Cardiac septum (tissue), 1 donor: ENCODE data around the gene ISL2. TPM values are rescaled to one million over a fixed set of nuclear protein-coding genes. Genes with fewer than 3 reads are reported as not detected.

Experiments used
- DNase-seq: peaks from one replicate; pipeline ENCODE4 v3.0.0-alpha.2; 2020; ENCODE audit warnings: low spot score
- intact Hi-C: fragments of 100-400 bp; cut with DNase I; formaldehyde crosslinking; loops from one replicate; pipeline ENCODE4 v1.14.0; 2022
- total RNA-seq: library from RNA; stranded (reverse); fragmentation: NEBNext Ultra II Directional; extraction: Animal tissue kit (Norgen Biotek cat#: 25700); gene quantifications from one replicate; pipeline ENCODE4 v1.2.1, GENCODE V29; 2021
- donor health status: DM: no; HTN: no; CAD: no.

The ISL2 gene
- total RNA-seq, 1 donor from 2014 or later: not detected

DNA sequence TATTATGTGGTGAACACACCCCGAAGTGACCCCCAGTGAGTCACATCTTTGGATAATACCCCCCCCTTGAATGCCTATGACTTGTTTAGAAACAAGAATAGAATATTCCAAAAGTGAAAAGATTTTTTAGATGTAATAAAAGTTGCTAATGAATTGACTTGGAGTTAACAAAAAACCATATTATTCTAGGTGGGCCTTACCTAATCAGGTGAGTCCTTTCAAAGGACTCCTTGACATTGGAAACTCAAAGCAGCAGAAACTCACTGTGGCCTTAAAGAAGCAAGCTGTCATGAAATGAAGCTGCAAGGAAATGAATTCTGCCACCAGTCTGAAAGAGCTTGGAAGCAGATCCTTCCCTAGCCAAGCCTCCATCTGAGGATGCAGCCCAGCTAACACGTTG, 10.9 kb upstream of the ISL2 start:
- no peak for DNase-seq
- intact Hi-C loops: no loop called here

DNA sequence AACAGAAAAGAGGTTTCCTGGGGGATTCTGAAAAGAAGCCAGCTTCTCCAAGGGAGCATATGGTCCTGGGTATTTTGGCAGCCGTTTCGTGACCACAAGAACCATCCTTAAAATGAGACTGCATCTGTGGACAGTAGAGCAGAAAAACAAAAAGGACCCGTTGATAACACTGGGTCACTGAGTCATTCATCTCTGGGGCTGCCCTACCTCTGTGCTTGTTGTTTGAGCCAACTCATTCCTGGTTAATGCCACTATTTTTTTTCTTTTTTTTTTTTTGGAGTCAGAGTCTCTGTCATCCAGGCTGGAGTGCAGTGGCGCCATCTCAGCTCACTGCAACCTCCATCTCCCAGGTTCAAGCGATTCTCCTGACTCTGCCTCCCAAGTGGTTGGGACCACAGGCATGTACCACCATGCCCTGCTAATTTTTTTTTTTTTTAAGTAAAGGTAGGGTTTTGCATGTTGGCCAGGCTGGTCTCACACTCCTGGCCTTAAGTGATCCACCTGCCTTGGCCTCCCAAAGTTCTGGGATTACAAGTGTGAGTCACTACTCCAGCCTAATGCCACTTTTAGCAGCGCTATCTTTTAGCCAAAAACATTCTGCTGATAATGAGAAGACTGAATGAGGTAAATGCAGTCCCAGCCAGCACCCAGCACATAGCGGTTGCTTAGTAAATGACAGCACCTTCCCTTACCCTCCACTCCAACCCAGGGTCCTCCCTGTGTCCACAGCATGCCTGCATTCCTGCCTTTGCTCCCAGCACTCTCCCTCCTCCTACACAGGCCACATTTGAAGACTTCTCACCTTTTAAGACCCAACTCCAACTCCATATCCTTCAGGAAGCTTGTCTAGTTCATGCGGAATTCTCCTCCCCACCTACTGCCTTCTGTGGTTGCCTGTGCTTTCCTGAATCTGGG, 9.1 kb upstream of the ISL2 start:
- intact Hi-C loops: no loop called here

DNA sequence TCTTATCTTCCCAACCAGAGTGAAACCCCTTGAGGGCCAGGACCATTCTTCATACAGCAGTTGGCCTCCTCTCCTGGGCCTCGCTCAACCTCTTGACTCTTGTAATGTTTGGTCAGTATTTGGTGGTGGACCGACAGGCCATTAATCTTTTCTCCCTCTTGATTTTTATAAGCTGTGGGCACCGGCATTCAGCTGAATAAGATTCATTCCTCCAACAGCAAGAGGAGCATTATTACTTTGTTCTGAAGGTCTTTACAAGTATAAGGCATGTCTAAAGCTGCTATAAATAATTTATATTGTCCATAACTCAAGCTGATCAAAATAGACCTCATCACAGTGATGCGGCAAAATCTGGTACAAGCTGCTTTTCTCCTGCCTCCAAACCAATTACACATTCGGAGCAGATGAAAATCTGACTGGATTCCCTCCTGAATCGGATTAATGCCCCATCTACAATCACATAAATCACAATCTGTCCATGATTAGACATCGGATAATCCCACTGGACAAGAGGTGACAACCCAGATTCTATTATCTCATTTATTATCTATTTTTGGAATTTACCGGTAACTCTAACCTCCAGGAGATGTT, 8.4 kb upstream of the ISL2 start:
- no peak for DNase-seq
- intact Hi-C loops: no loop called here

More for the DNA sequence above, 9.1 kb upstream of the ISL2 start:
- DNase-seq: no peak

DNA sequence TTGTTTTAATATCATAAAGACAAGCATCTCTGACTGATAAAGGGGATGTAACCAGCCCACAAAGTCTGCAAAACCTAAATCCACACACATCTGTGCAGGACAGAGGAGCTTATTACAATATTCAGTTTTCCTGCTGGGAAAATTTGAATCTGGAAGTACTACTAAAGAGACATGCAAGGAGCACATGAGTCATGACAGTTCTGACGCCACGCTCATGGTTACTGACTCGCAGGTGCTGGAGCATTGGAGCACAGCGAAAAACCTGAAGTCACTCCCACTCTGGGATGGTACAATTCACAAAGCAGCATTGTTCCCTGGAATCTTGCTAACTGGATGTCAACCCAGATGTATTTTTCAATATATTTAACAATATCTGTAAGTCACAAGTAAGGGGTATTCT, 7.6 kb upstream of the ISL2 start:
- intact Hi-C loops: no loop called here
- DNase-seq: no peak

DNA sequence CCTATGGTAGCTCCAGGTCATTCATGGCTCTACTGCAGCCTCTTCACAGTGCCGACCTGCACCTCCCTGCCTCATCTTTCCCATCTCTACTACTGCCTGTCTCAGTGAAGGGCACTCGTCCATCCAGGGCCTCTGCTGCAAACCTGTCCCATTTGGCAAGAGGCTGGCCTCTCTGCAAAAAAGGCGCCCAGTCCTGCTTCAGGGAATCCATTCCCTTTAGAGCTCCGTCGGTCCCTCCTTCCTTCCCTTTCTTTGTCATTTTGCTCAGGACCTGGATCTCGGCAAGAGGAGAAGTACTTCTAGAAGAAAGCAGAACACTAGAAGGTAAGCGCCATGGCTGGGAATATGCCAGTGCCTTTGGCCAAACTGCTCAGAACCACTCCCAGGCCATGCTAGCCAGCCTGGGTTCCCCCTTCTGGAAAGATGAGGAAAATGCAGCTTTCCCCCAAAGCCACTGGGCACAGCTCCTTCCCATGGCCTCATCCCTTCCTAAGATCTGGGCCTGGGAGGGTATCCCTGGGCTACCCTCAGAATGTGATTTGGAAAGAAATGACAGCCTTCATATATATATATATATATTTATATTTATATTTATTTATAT, 6.4 kb upstream of the ISL2 start:
- DNase-seq: no peak
- intact Hi-C loops: loop anchor here (2.0 kb wide), 2 partner anchors 91 to 139 kb away; no protein-coding TSS in a partner anchor

DNA sequence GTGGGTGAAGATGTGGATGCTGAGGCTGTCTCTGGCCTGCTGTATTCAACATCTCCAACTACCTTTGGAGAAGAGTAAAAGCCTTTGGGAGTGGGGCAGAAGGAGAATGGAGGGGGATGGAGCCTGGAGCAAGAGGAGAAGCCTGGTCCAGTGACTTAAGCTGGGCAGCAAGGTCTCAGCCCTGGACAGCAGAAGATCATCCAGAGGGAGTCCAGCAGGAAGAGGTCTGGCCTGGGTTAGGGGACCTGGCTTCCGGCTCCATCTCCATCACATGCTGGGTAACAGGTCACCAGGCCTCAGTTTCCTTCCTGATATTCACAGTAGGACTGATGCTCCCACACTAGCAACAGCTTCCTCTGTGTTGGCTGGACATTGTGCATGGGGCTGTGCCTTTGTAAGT, 3.8 kb upstream of the ISL2 start:
- no peak for DNase-seq
- intact Hi-C loops: no loop called here

DNA sequence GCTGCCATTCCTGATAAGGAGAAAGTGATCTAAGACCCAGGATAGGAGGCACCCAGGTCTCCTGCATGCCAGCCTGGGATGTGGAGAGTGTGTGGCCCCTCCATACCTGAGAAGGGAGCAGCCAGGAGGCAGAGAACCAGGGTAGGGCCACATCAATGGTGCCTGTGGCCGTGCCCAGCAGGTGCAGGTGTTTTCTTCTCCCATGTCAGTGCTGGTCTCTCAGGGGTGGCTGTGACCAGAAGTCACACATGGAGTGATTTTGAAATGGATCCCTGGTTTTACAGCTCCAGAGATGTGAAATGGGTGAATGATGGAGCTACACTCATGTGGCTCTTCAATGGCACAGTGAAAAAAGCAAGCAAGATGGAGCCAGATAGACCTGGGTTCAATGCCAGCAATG, 3.3 kb upstream of the ISL2 start:
- intact Hi-C loops: no loop called here
- no peak for DNase-seq

DNA sequence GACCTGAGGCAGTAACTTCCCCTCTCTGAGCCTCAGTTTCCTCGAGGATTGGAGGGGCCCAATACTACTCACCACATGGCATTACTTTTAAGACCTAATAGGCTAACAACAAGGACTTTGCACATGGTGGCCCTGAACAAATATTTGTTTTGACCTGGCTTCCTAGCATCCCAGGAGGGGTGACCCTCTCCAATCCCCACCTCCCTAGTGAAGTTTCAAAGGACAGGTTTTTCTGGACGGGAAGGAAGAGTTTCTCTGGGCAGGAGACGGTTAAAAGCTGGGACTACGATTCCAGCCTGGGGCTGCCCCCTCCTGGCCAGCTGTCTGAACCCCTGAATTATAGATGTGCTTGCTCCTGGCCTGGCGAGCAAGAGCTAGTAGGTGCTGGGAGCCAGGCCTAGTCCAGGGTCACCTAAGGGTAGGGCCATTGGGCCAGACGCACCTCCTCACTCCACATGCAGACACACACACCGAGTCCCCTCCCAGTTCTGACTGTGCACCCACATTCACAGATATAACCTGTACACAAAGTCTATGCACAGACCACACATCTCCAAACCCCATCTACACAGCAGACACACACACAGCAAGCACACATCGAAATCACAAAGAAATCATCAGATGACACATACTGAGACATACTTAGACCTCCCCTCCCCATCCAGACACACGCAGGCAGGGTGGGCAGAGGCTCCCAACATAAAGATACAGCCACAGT, 2.7 kb upstream of the ISL2 start:
- intact Hi-C loops: no loop called here
- DNase-seq: no peak

DNA sequence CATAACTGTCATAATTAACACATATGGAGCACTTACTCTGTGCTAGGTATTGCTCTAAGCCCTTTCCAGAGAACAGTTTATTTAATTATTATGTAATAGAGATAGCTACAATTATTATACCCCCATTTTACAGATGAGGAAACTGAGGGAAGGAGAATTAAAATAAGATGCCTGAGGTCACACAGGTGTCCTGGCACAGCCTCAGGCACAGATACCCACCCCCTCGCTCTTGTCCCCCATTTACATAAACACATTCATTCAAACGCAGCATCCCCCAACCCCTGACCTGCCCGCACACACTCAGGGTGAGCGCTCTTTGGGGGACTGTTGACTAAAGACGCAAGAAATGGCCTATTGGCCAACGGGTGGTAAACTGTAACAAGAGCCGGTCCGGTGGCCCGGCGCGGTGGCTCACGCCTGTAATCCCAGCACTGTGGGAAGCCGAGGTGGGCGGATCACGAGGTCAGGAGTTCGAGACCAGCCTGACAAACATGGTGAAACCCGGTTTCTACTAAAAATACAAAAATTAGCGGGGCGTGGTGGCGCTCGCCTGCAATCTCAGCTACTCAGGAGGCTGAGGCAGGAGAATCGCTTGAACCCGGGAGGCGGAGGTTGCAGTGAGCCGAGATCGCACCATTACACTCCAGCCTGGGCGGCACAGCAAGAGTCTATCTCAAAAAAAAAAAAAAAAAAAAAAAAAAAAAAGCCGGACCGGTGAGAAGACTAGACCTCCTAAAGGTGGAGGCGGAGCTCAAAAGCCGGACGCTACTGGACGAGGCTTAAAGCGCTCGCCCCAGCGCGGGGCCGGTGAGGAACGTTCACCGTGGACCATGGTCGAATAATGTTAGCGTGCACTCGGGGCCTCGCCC, 1.9 kb upstream of the ISL2 start:
- DNase-seq: no peak
- intact Hi-C loops: no loop called here

DNA sequence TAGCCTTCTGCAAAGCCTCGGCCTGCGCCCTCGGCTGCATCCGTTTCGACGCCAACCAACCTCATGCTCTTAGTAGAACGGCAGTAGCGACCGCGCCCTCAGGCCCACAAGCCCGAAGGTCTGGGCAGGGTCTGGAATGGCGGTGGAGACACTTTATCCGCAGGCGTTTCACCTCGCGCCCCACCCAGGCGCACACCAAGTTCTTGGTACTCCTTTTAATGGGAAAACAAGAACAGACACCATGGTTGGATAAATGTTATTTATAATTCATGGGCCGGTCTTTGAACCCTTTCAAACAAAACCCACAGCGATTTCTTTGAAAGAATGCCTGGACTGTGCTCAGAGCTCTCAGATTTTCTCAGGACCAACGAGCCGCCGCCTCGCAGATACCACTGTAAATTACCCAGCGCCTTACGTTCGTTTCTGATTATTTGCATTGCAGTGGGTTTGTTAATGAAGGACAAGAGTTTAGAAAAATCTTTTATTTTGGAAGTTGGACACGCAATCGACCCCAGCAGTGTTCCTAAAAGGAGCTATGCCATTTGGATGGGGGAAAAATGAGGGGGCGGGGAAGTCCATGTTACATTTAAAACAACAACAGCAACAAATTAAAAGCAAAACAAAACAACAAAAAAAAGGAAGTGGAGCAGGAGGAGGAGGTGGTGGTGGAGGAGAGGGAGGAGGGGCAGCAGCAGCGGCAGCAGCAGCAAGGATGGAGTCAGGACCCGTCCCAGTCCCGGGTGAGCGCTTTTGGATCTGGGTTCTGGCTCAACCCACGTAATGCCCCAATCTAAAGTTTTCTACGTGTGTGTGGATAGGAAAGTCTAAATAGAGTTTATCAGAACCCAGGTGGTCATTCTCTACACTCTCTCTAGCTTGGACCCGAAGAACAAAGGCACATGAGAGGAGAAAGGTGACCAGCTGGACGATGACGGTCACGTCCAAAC, 993 bp upstream of the ISL2 start:
- intact Hi-C loops: no loop called here
- no peak for DNase-seq

DNA sequence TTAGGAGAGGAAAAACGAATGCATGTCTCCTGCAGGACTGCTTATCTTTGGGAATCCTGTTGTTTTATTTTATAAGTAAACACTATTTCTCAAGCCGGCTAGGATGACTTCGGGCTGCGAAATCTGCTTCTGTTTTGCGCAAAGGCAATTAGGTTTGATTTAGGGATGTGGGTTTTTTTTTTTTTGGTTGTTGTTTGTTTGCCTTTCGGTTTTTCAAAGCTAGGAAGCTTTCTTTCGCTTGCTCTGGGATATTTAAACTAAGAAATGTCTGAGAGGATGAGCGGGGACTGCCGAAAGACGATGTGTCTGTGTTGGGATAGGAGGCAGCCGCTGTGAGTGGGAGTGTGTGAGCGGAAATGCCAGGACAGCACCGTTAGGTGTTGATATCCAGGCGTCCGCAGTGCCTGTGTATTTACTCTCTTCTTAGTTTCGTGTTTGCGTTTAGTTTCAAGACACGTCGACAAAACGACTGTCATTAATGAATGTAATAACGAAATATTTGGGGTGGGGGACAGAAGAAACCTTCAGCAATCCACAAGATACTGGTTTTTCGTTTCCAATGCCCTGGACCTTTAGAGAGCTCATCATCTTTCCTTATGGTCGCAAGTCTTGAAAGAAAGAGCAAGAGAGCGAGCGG, 604 bp downstream of the ISL2 start:
- intact Hi-C loops: no loop called here
- DNase-seq: no peak

DNA sequence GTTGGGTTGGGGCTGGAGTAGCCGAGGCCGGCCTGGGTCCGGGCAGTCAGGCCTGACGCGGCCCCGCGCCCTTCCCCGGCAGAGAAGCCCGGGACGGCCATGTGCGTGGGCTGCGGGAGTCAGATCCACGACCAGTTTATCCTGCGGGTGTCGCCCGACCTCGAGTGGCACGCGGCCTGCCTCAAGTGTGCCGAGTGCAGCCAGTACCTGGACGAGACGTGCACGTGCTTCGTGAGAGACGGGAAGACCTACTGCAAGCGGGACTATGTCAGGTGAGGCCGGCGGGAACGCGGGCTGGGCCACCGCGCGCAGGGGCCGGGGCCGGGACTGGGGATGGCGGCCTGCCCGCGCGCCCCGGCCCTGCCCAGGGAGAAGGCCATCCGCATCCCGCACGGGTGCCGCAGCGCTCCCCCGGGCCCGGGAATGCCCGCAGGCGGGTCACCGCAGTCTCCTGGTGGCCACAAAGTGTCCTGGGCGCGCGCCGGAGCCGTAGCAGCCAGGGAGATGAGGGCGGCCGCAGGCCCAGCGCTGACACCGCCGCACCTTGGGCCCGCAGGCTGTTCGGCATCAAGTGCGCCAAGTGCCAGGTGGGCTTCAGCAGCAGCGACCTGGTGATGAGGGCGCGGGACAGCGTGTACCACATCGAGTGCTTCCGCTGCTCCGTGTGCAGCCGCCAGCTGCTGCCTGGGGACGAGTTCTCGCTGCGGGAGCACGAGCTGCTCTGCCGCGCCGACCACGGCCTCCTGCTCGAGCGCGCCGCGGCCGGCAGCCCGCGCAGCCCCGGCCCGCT, 1.3 kb downstream of the ISL2 start:
- DNase-seq: no peak
- intact Hi-C loops: no loop called here

DNA sequence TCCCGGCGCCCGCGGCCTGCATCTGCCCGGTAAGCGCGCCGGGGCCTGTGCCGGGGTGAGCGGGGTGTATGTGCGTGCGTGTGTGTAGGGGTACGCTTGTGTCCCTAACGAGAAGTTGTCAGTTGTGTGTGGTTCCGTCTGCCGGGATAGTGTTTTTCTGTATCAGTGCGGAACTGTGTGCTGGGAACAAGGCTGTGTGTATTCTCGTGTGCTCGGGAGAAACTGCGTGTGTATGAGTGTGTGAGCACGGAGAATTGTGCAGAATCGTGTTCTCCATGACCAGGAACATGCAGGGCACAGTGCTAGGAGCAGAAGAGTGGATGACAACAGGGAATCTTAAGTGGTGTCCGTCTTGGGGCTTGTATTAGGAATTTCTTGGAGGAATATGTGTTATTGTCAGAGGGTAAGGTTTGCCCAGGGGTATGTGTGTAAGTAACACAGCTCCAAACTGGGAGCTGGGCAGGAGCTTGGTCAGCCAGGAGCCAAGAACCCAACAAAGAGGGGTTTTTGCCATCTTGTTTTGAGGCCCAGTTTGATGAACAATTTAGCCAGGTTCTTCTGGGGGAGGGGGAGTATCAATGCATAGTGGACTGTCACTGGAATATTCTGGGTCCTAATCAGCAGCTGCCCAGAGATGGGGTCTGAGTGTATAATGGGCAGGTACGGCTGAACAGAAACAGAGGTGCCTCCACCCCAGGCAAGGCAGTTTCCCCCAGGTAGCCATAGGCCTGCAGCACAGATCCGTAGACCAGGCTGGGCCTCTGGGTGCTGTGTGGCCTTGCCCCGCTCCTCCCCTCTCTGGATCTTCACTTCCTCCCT, 2.1 kb downstream of the ISL2 start:
- intact Hi-C loops: no loop called here
- DNase-seq: no peak

DNA sequence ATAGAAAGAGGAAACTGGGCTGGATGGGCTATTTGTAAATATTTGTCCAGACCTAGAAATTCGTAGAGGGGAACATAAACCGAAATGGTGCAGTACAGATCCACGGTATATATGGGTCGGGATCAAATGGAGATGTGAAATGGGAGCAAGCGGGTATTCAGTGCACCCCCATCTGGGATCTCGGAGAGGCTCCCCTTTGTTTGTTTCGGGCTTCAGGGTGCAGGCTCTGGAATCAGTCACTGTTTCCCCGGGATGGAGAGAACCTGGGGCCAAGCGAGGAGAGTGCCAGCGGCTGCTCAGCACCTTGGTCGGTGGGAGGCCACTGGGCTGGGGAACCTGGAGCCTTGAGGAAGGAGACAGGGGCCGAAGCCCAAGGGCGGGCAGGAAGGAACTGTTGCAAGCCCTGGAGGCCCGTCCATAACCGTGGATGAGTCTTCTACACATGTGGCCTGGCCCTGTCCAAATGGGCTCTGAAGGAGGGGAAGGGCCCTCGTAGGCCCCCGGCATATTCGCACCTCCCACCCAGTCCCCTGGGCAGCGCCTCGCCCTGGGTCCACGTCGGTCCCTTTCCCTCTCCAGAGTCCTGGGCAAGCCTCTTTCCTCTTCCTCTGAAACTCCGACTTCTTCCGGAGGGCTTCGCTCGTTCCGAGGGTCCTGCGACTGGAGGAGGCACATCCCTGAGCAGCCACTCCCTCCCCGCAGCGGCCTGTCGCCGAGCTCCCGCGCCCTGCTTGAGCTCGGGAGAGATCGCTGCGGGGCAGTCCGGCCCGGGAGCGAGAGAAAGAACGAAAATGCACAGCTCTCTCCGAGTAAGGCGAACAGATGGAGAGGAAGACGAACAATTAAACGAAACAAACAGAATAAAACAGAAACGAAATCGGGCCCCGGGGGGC, 3.0 kb downstream of the ISL2 start:
- intact Hi-C loops: no loop called here
- DNase-seq: no peak

DNA sequence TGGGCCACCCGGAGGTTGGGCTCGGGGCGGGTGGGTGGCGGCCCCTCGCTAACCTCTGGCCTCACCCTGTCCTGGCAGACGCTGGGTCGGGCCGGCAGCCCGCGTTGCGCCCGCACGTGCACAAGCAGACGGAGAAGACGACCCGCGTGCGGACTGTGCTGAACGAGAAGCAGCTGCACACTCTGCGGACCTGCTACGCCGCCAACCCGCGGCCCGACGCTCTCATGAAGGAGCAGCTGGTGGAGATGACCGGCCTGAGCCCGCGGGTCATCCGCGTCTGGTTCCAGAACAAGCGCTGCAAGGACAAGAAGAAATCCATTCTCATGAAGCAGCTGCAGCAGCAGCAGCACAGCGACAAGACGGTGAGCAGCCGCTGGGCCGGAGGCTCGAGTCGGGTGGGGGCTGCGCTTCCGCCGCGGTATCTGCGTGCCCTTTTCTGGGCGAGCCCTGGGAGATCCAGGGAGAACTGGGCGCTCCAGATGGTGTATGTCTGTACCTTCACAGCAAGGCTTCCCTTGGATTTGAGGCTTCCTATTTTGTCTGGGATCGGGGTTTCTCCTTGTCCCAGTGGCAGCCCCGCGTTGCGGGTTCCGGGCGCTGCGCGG, 3.7 kb downstream of the ISL2 start:
- intact Hi-C loops: no loop called here
- DNase-seq: no peak
